Activated CD4-positive, alpha-beta T cell treated with anti-CD3 and anti-CD28 coated beads for 4 hours (primary cell): ENCODE results near the gene DGKI.

Experiments used
- DNase-seq, 2 donors: peaks; one replicate each; pipeline ENCODE4 v3.0.0-alpha.2; 2020

DGKI gene

DNA sequence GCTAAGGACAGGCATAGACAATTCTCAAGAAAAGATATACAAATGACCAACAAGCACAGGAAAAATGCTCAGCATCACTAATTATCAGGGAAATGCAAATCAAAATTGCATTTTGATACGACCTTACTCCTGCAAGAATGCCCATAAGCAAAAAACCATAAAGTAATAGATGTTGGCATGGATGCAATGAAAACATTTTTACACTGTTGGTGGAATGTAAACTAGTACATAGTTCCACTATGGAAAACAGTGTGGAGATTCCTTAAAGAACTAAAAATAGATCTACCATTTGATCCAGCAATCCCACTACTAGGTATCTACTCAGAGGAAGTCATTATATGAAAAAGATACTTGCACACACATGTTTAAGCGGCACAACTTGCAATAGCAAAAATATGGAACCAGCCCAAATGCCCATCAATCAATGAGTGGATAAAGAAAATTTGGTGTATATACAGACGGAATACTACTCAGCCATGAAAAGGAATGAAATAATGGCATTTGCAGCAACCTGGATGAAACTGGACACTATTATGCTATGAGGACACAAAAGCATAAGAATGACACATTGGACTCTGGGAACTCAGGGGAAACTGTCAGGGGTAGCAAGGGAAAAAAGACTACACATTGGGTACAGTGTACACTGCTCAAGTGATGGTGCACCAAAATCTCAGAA is 59.3 kb downstream of the DGKI start:
- no peak for DNase-seq

GRCh38 chr7:137778511-137778910 is 68.3 kb downstream of the DGKI start:
- no peak for DNase-seq

DNA sequence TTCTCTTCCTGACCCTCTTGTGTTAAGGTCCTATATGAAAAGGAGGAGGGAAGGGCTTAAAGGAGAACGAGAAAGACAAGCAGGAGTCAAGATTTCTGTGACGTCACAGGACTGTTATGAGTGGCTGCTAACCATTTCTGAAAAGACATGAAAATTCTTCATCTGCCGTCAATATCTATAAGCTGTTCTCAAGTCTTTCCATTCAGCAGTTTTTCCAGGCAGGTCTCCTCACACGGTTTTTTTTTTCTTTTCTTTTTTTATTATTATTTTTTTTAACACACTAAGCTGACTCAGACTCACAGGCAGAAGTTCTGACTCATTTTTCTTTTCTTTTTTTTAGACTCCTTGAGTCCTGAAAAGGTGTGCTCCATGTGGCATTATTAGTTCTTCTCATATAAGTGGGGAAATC is 72.0 kb downstream of the DGKI start:
- no peak for DNase-seq

- DNase-seq: no peak
Measured at GRCh38 chr7:137772748-137773147, 74.0 kb downstream of the DGKI start.

- no peak for DNase-seq
Measured at GRCh38 chr7:137772316-137772715, 74.5 kb downstream of the DGKI start.

DNA sequence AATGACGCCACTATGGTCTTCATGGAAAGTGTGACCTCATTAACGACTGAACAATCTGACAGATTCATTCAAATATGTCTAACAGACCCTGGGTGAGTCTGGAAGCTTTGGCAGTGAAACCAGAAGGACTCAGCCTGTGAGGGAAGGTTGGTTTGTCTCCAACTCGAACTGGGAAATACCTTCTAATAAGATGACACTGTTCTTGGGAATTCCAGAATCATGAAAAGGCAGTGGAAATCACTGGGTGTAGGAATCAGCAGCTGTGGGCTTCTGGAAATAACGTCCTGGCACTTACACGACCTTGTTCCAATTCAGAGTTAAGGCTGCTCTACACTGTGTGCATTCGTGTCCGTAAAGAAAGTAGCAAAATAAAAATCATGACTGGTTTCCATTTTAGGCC is 75.1 kb downstream of the DGKI start:
- DNase-seq: no peak

DNA sequence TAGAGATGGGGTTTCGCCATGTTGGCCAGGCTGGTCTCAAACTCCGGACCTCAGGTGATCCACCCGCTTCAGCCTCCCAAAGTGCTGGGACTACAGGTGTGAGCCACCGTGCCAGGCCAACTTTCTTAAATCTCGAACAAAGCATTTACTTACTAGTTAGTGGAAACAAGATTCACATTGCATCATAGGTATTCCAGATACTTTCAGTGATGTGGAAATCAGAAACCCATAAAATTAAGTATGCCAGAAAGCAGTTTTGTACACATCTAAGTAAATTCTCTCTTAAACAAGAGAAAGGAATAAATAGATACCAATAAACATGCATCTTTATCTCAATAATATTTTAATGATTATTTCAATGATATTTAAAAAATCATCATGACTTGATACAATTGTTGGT is 75.5 kb downstream of the DGKI start:
- no peak for DNase-seq

GRCh38 chr7:137768366-137768765 is 78.4 kb downstream of the DGKI start:
- DNase-seq: no peak

GRCh38 chr7:137762334-137762733 is 84.4 kb downstream of the DGKI start:
- DNase-seq: no peak

DNA sequence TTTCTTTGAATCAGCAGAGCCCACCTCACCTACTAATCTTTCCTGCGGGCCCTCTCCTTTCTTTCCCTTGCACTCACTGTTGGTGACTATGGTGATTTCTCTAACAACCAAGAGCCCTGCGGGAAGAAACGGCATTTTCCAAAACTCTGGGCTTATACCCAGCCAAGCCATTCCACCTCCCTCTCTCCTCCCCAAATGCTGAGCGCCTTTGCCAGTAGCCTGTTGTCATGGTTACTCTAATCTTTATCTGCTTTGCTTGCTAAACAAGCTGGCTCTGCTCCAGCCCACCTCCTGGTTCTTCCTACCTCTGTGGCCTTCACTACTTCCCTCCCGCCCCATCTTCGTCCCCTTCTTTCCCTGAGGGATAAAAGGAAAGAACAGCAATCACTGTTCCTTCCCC is 86.7 kb downstream of the DGKI start:
- DNase-seq: no peak

DNA sequence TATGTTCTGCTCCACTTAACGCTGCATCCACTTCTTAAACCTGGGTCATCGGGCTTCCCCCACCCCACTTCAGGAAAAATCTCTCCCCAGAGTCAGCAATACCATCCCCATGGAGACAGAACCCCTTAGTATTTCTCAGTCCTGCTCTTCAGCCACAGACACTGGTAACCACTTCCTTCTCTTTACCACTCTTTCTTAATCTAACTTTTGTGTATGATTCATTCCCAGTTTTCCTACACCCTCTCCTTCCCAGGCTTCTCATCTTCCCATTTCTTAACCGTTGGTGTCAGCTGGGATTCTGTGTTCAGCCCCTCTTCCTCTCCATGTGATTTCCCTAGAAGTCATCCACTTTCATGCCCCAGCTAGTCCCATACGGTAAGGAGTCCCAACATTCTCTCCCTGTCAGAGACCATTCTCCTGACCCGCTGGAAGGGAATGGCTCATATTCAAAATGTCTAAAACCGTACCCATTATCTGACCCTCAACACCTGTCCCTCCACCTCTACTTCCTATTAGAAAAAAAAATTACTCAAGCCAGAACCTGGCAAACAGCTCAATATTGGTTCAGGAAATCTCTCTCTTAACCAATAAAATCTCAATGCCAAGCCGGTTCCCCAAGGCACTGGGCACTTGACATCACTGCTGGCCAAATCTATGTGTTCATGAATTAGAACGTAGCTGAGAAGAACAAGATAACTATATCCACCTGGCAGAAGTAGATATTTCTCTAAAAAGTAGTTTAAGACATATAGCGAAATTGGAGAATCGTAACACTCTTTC is 89.4 kb downstream of the DGKI start:
- DNase-seq: no peak

- DNase-seq: no peak
Measured at GRCh38 chr7:137755846-137756651, 90.7 kb downstream of the DGKI start.

- DNase-seq: no peak
Measured at GRCh38 chr7:137755427-137755826, 91.3 kb downstream of the DGKI start.

- no peak for DNase-seq
Measured at GRCh38 chr7:137753948-137754851, 92.6 kb downstream of the DGKI start.

- DNase-seq: no peak
Measured at GRCh38 chr7:137753575-137753947, 93.2 kb downstream of the DGKI start.

DNA sequence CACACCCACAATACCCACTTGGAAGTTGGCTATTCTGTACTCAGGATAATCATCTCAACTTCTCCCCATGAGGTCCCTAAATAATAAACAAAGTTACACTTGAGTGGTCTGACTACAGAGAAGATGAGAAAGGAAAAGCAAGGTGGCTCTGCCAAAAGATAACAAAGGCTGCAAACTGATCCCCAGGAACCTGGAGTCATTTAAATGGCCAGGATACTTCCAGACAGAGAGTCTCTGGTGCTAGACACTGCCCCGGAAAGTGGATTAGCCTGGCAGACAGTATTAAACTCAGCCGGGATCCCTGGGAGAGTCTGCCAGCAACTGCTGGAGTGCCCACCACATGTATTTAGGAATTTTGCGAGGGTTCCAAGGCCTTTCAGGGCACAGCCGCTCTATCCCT is 93.7 kb downstream of the DGKI start:
- DNase-seq: no peak

DNA sequence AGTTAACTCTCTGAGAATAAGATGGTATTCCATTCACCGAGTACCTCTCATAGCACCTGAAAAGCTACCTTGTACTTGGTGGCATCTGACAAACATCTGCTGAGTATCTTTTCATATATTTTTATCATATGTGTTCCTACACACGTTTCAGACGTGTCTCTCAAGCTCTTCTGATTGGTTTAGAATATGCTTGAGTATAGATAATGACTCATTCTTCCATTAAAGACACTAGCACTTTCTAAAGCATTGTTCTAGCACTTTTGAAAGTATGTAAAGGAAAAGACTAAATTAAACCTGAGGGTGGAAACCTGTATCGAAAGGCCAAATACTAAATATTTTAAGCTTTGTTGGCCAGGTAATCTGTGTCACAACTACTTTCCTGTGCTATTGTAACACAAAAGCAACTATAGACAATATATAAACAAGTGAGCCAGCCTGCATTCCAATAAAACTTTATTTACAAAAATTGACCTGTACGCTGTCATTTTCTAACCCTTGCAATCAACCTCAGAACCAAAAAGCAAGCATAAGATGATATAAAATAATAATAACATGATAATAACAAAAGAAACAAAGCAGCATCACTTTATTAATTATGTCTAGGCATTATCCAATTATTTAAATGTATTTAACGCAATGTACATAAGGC is 95.3 kb downstream of the DGKI start:
- no peak for DNase-seq

DNA sequence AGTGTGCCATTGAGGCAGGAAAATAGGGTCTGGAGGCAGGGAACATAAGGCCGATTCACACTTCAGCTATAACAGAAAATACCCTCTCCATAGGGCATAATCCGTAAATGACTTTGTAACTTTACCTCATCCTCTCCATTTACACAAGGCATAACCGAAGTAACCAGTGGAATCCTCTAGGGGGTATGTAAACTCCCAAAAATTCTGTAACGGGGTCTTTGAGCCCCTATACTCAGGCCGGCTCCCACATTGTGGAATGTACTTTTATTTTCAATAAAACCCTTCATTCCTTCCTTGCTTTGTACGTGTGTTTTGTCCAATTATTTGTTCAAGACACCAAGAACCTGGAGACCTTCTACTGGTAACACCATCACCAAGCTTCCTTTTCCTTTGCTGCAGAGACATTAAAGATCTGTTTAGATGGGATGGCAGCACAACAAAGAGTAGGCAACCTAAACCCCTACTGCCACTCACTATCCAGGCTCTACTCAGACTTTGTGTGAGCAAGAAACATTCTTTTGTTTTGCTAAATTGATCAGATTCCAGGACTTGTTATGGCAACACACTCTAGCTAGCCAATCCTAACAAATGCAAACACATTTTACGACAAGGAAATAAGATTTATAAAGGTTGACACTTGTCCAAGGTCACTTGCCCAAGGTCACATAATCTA is 99.3 kb downstream of the DGKI start:
- no peak for DNase-seq

DNA sequence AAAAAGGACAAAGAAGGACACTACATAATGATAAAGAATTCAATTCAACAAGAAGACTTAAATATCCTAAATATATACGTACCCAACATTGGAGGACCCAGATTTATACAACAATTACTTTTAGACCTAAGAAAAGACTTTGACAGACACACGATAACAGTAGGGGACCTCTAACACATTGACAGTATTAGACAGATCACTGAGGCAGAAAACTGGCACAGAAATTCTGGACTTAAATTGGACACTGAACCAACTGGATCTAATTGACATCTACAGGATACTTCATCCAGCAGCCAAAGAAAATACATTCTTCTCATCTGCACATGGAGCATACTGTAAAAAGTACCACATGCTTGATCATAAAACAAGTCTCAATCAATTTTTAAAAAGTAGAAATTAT is 103.8 kb downstream of the DGKI start:
- DNase-seq: no peak

- DNase-seq: no peak
Measured at GRCh38 chr7:137742051-137742450, 104.7 kb downstream of the DGKI start.

- DNase-seq: no peak
Measured at GRCh38 chr7:137741443-137741842, 105.3 kb downstream of the DGKI start.

DNA sequence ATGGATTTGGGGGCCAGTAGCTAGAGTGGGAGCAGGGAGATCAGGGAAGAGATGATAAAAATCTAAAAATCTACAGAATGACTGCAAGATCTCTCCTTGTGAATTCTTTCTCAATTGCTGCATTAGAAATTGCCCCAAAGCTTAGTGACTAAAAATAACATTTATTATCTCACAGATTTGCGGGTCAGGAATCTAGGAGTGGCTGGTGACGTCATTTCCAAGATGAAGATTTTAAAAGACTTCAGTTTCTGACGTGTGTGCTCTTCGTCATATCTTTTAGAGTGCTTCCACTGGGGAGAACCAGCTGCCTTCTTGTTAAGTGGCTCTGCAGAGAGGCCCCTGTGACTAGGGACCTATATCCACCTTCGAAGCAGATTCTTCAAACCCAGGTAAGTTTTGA is 112.6 kb downstream of the DGKI start:
- no peak for DNase-seq
